GM12872 (cell line): Measurements from ENCODE around the gene PLXNA4.

ENCODE experiments used
- TF ChIP-seq, protein P1 (sequence below): IDR thresholded peaks from 3 replicates; pipeline ENCODE4 v1.5.1; 2011; ENCODE audit warnings: low read depth, mild to moderate bottlenecking, low read length, moderate library complexity; ENCODE audit not compliant: insufficient read depth

PLXNA4 gene

DNA sequence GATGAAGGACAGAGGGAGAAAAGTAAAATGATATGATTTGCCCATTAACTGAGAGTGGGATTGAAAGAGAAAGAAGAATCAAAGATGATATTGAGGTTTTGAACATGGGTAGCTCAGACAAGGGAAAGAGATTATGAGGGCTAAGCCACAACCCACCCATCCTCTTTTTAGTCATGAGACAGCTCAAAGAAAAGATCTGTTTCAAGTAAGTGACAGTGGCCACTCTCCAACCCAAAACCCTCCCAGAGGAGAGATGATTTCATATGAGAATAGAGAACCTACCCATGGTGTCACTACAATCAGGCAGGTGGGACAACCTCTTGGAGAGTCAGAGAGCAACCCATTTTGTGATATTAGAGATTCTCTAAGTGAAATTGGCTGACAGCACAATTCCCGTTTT, 32.2 kb downstream of the PLXNA4 start:
- TF ChIP-seq, protein P1, sequence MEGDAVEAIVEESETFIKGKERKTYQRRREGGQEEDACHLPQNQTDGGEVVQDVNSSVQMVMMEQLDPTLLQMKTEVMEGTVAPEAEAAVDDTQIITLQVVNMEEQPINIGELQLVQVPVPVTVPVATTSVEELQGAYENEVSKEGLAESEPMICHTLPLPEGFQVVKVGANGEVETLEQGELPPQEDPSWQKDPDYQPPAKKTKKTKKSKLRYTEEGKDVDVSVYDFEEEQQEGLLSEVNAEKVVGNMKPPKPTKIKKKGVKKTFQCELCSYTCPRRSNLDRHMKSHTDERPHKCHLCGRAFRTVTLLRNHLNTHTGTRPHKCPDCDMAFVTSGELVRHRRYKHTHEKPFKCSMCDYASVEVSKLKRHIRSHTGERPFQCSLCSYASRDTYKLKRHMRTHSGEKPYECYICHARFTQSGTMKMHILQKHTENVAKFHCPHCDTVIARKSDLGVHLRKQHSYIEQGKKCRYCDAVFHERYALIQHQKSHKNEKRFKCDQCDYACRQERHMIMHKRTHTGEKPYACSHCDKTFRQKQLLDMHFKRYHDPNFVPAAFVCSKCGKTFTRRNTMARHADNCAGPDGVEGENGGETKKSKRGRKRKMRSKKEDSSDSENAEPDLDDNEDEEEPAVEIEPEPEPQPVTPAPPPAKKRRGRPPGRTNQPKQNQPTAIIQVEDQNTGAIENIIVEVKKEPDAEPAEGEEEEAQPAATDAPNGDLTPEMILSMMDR, result no peak

DNA sequence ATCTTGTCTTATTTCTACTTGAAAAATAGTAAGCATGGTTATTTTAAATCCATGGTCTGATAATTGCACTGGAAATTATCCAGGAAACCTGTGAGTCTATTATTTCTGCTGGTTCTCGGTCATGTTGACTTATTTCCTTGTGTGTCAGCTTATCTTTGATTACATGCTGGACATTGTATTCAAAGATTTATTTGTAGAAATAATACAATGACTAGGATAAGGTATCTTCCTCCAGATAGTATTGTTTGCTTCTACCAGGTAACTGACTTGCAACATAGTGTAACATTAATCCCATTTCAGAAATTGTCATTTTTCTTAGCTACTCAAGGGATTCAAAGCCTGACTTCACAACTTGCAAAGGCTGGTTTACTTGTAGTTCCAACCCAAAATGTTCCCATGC, 33.4 kb downstream of the PLXNA4 start:
- TF ChIP-seq, protein P1, result no peak

DNA sequence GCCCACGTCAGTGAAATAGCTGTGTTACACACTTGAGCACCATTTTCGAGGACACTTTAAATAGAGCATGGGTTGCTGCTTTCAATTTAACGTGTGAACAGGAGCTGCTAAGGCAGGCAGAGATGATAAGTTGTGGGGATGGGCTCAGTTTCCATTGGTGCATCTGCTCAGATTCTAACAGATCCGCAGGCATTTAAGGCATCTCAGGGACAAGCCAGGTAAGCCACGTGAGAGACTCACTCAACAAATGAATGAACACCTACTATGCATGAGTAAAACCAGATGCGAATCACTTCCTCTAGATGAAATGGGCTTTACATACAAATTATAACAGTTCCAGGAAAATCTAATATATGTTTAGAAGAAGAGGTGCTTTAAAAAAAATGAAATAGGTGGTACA, 34.6 kb downstream of the PLXNA4 start:
- TF ChIP-seq, protein P1, result no peak

DNA sequence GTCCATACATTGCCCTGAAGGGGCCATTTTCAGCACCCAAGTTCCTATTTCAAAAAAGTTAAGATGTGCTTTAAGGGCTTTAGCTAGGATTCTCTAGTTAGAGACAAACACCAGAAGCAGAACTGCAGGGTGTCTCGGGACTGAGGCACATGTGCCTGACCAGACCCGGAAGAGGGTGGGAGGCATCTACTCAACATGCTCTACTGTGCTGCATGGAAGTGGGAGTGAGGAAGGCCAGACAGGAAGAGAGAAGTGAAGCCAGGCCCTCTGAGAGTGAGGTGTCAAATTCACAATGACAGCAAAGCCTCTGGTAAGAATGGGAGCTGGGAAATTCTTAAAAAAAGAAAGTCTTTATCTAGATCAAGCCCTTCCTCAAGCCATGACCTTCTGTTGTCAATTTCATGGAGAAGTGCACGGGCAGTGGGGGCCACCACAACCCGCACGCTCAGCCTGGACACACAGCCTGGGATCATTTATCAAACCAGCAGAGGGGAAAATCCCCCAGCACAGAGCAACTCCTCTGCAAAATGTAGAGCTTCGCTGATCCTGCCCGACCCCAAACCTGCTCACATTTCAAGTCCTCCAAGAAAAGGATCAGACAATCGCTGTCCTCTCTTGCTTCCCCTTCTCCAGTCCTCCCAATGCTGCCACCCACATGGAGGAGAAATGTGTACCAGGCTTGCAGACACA, 38.7 kb downstream of the PLXNA4 start:
- TF ChIP-seq, protein P1, result no peak

DNA sequence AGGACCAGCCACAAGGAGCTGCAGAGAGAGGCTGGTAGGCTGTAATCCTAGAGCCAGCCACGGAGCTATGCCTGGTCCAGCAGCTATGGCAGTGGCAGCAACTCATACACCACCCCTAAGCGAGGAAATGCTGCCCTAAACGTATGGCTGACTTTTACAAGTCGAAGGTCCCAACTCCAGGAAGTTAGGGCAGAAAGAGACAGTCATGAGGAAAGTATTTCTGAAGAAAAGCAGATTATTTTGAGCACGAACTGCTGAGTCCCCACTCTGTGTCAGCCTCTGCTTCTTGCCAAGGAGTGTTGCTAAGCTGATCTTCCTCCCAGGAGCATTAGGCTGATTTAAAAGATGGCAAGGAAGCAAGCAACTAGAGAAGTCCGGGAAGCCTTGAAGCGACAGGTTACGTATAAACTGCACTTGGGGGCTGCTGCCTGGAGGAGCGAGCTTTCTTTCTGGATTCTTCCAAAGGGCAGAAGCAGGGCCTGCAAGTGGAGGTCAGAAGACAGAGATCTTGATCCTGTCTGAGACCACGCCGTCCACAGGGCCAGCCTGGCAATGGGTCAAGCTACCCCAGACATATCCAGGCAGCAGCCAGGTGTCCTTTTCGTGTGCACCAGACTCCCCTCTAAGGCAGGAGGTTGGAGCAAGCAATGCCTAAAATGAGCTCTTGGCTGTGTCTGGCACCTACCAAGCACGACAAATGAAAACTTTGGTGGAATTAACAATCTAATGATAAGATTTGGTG, 39.4 kb downstream of the PLXNA4 start:
- TF ChIP-seq, protein P1, result no peak

DNA sequence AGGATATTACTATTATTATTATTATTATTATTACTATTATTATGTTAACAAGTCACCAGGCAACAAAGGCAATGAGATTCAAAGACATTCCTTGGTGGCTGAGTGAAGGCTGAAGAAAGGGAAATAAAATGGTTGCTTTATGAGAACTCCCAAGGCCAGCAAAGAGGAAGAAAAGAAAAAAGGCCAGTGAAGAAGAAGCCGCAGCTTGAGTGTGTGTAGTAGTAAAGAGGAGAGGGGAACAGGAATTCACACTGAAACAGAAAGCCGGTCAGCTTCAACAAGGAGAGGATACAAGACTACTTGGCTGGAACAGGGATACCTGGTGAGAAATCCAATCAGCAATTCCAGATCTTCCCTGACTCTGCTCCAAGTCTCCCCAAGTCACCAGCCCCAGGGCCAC, 42.4 kb downstream of the PLXNA4 start:
- TF ChIP-seq, protein P1, result no peak

DNA sequence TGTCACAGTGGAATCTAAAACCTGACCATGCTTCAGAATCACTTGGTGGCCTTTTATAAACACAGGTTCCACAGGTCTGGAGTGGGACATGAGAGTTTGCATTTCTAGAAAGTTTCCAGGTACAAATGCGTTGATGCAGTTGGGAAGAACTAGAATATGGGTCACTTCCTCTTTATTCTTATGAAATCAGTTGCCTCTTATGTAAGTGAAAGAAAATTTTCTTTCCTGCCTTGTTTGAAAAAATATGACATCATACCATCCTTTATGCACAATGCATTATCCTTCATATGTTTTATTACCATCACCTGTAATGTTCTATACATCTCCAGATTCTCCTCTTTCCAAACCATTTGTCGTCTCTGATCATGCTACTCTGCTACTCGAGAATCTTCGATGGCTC, 44.0 kb downstream of the PLXNA4 start:
- TF ChIP-seq, protein P1, result no peak
